Right forelimb (tissue), 1 donor: ENCODE results near the gene SPATS1.

Experiments
- DNase-seq: peaks from one replicate; pipeline ENCODE4 v3.0.0-alpha.2; 2018

SPATS1 gene

GRCh38 chr6:44390158-44390683, 47.8 kb downstream of the SPATS1 start:
- DNase-seq = no peak
